Right cardiac atrium (tissue), 5 donors: Measurements from ENCODE around the gene HPGDS. TPM values are rescaled to one million over a fixed set of nuclear protein-coding genes. Genes with fewer than 3 reads are reported as not detected.

Experiments used
- ATAC-seq, 2 donors: fragments of 200-7000 bp; cut with Tn5 transposase; one replicate each; pipeline versions ENCODE4 v1.8.0 to v1.9.1; 2020; ENCODE audit warnings: moderate library complexity in 2 of 2, mild to moderate bottlenecking in 1 of 2
- DNase-seq, 3 donors: peaks; one replicate each; pipeline ENCODE4 v3.0.0-alpha.2; 2020
- H3K27ac ChIP-seq: one replicate; pipeline ENCODE4 v1.5.1; 2013; ENCODE audit warnings: mild to moderate bottlenecking, low read length, control low read depth, moderate library complexity
- H3K27me3 ChIP-seq: one replicate; pipeline ENCODE4 v1.6.1; 2013; ENCODE audit not compliant: control insufficient read depth, insufficient read depth
- H3K4me1 ChIP-seq: one replicate; pipeline ENCODE4 v1.6.1; 2013; ENCODE audit warnings: low read length; ENCODE audit not compliant: control insufficient read depth, insufficient read depth
- H3K4me3 ChIP-seq: one replicate; pipeline ENCODE4 v1.5.1; 2013; ENCODE audit warnings: low read length, control low read depth
- H3K9me3 ChIP-seq: one replicate; pipeline ENCODE4 v1.6.1; 2013; ENCODE audit warnings: low read length; ENCODE audit not compliant: control insufficient read depth
- WGBS: extraction: QIAGEN DNeasy Blood & Tissue Kit; methylation state at CpG from one replicate; pipeline ENCODE4 v1.1.7; 2013; 5-methylcytosine and 5-hydroxymethylcytosine counted together
- intact Hi-C, 4 donors: fragments of 100-400 bp; cut with DNase I; formaldehyde crosslinking; loops; one replicate each; pipeline versions ENCODE4 v1.11.0 to v1.14.0; 2022 to 2023
- polyA plus RNA-seq: library from polyadenylated mRNA; stranded (reverse); fragments of 200-250 nt; gene quantifications from one replicate; pipeline ENCODE4 v1.2.3, GENCODE V29; 2013
- total RNA-seq, 4 donors: library from RNA; stranded (reverse); fragmentation: NEBNext Ultra II Directional; extraction: Animal tissue kit (Norgen Biotek cat#: 25700); gene quantifications; one replicate each; pipeline ENCODE4 v1.2.1, GENCODE V29; 2021
- donor health status: healthy with polysubstance abuse.
- donor health status: DM: no; HTN: yes; CAD: no.
- donor health status: DM: no; HTN: no; CAD: no.
- donor health status: DM: no; HTN: yes; CAD: no; lungs with severe emphysema.
- donor health status: DM: yes; HTN: yes; CAD: no.

HPGDS gene
- total and polyA plus RNA-seq, 5 donors = 0.48 to 4.7 (median 2.0) TPM

GRCh38 chr4:94285666-94286065, 57.0 kb downstream of the HPGDS start:
- 98% methylated on average over 4 of the region's 4 CpGs for WGBS
- H3K27me3 ChIP-seq = no peaks in the 10 kb centered on the region
- no peak overlapping the region for H3K27ac ChIP-seq
- H3K9me3 ChIP-seq = no peaks in the 10 kb centered on the region
- ATAC-seq = no peak
- no peaks in the 10 kb centered on the region for H3K4me1 ChIP-seq
- no peak overlapping the region for H3K4me3 ChIP-seq
- intact Hi-C loops = no loop called here
- DNase-seq = no peak

GRCh38 chr4:94284889-94285288, 57.7 kb downstream of the HPGDS start:
- intact Hi-C loops = no loop called here
- WGBS = 87% methylated on average over 1 of the region's 1 CpG
- H3K9me3 ChIP-seq = no peaks in the 10 kb centered on the region
- DNase-seq (no peak), ATAC-seq (no peak)
- no peaks in the 10 kb centered on the region for H3K4me1 ChIP-seq
- no peaks in the 10 kb centered on the region for H3K27me3 ChIP-seq
- H3K4me3 ChIP-seq = no peak overlapping the region
- H3K27ac ChIP-seq = no peak overlapping the region

- Histone ChIP-seq H3K9me3 (no peaks in the 10 kb centered on the region), H3K27ac (no peak overlapping the region), H3K4me1 (no peaks in the 10 kb centered on the region), H3K27me3 (no peaks in the 10 kb centered on the region), H3K4me3 (no peak overlapping the region)
- WGBS = 96% methylated on average over 2 of the region's 2 CpGs
- DNase-seq (no peak), ATAC-seq (no peak)
- intact Hi-C loops = no loop called here
Observed at GRCh38 chr4:94278781-94279180, 63.9 kb downstream of the HPGDS start.

DNA sequence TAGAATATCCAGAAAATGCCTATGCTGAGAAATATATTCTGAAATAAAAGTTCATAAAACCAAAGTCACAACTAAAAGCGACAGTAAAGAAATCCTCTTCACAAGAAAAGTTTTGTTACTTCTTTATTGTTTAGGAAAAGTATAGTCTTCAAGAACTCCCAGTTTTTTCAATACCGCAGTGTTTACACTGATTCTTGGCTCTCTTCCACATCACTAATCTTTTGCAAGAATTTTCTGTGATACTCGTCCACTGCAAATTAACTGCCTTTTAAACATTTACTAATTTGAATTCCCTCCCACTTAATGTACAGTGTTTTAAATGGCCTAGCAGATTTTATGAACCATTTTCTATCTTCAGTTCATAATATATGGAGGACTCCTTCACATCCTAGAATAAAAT, 65.1 kb downstream of the HPGDS start:
- Histone ChIP-seq H3K4me1 (no peaks in the 10 kb centered on the region), H3K4me3 (no peak overlapping the region), H3K27me3 (no peaks in the 10 kb centered on the region), H3K9me3 (no peaks in the 10 kb centered on the region), H3K27ac (no peak overlapping the region)
- ATAC-seq (no peak), DNase-seq (no peak)
- intact Hi-C loops = no loop called here
- 75% methylated on average over 3 of the region's 3 CpGs for WGBS

DNA sequence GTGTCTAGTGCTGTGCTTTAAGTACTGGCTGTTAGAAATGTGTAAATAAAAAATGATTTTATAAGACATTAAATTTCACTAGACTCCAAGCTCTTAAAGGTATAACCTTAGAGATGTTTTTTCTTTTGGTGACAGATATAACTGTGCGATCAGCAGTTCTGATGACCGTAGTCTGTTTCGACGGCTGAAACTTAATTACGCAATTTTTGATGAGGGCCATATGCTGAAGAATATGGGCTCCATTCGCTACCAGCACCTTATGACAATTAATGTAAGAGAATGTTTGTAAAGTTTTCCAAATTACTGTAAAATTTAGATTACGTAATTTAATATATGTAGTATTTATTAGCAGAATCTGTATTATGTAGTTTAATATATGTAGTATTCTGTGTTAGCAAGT, 66.4 kb downstream of the HPGDS start:
- H3K27ac ChIP-seq = no peak overlapping the region
- intact Hi-C loops = no loop called here
- H3K9me3 ChIP-seq = no peaks in the 10 kb centered on the region
- ATAC-seq (no peak), DNase-seq (no peak)
- H3K27me3 ChIP-seq = no peaks in the 10 kb centered on the region
- no peaks in the 10 kb centered on the region for H3K4me1 ChIP-seq
- H3K4me3 ChIP-seq = no peak overlapping the region
- WGBS = 94% methylated on average over 7 of the region's 7 CpGs

DNA sequence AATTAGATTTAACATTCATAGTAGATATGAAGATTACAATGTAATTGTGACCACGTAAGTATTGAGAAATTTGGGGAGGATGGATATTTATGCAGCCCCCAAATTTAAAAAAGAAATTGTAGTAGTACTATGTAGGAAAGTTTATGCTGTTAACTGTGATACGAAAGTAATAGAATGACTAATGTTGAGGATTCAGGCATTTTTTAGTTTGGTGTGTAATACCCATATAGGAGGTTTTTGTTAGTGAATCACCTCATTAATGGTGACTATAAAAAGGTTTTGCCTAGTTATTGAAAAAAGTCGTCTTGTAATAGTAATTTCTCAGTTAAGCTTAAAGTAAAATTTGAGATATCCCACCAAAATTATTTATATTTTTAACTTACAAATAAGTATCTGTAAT, 67.7 kb downstream of the HPGDS start:
- no peak overlapping the region for H3K4me3 ChIP-seq
- DNase-seq = no peak
- H3K9me3 ChIP-seq = no peaks in the 10 kb centered on the region
- 94% methylated on average over 3 of the region's 3 CpGs for WGBS
- intact Hi-C loops = no loop called here
- no peak for ATAC-seq
- H3K27ac ChIP-seq = no peak overlapping the region
- no peaks in the 10 kb centered on the region for H3K4me1 ChIP-seq
- no peaks in the 10 kb centered on the region for H3K27me3 ChIP-seq

- intact Hi-C loops = no loop called here
- H3K9me3 ChIP-seq = no peaks in the 10 kb centered on the region
- H3K4me1 ChIP-seq = no peaks in the 10 kb centered on the region
- DNase-seq (no peak), ATAC-seq (no peak)
- H3K27ac ChIP-seq = no peak overlapping the region
- H3K4me3 ChIP-seq = no peak overlapping the region
- WGBS = 45% methylated on average over 2 of the region's 2 CpGs
- no peaks in the 10 kb centered on the region for H3K27me3 ChIP-seq
Observed at GRCh38 chr4:94271248-94271647, 71.4 kb downstream of the HPGDS start.

- no peak for ATAC-seq
- Histone ChIP-seq H3K4me3 (no peak overlapping the region), H3K27ac (no peak overlapping the region), H3K4me1 (no peaks in the 10 kb centered on the region), H3K9me3 (no peaks in the 10 kb centered on the region), H3K27me3 (no peaks in the 10 kb centered on the region)
- no peak for DNase-seq
- whole genome bisulfite sequencing = 97% methylated on average over 4 of the region's 4 CpGs
- intact Hi-C loops = no loop called here
Observed at GRCh38 chr4:94267037-94267436, 75.6 kb downstream of the HPGDS start.

DNA sequence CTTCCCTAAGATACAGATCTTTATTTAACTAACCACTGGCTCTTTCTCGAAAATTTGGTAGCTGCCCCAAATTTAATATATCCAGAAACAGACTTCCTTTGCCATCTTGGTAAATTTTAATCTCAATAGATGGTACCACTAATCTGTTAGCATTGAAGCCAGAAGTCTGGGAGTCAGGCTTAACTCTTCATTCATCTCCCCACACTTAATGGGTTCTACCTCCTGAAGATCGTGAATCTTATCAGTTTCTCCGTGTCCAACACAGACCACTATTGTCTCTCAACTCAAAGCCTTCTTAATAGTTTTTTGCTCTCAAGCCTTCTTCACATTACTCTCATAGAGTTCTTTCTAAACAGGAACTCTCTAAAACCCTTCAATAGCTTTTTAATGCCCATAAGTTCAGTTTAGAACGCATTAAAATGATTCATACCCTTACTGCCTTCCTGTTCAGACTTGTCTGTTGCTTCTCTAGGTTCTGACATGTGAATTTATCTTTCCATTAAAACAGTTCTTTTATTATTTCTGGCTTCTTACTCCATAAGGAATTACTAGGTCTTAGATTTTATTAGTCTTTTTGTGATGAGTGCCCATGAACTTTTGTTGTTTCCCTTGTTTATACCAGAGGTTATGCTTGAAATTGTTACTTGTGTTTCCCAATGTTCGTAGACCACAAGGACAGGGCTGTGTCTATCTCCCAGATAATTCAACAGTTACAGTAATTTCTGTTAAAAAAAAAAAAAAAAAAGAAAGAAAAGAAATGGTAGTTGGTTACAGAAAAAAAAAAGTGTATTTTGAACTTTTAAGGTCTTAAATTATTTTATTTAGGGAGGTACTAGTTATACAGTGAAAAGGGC, 80.2 kb downstream of the HPGDS start:
- no peak overlapping the region for H3K27ac ChIP-seq
- no peak overlapping the region for H3K4me3 ChIP-seq
- WGBS = 87% methylated on average over 5 of the region's 5 CpGs
- H3K4me1 ChIP-seq = no peaks in the 10 kb centered on the region
- intact Hi-C loops = no loop called here
- no peak for DNase-seq
- no peaks in the 10 kb centered on the region for H3K9me3 ChIP-seq
- H3K27me3 ChIP-seq = no peaks in the 10 kb centered on the region
- no peak for ATAC-seq

GRCh38 chr4:94256828-94257227, 85.8 kb downstream of the HPGDS start:
- no peak overlapping the region for H3K4me3 ChIP-seq
- ATAC-seq (no peak), DNase-seq (no peak)
- no peaks in the 10 kb centered on the region for H3K27me3 ChIP-seq
- H3K4me1 ChIP-seq = no peaks in the 10 kb centered on the region
- intact Hi-C loops = no loop called here
- no peak overlapping the region for H3K27ac ChIP-seq
- H3K9me3 ChIP-seq = no peaks in the 10 kb centered on the region

- Histone ChIP-seq H3K4me3 (no peak overlapping the region), H3K4me1 (no peaks in the 10 kb centered on the region), H3K9me3 (no peaks in the 10 kb centered on the region), H3K27ac (no peak overlapping the region), H3K27me3 (no peaks in the 10 kb centered on the region)
- no peak for ATAC-seq
- WGBS = 92% methylated on average over 8 of the region's 8 CpGs
- intact Hi-C loops = no loop called here
- DNase-seq = no peak
Observed at GRCh38 chr4:94256144-94256783, 86.4 kb downstream of the HPGDS start.
